ENCODE results near the gene MAZ. TPM values are rescaled to one million over a fixed set of nuclear protein-coding genes. Genes with fewer than 3 reads are reported as not detected.

MAZ gene
- total and polyA plus RNA-seq, 4 donors = 16.0 to 272 (median 45.1) TPM

DNA sequence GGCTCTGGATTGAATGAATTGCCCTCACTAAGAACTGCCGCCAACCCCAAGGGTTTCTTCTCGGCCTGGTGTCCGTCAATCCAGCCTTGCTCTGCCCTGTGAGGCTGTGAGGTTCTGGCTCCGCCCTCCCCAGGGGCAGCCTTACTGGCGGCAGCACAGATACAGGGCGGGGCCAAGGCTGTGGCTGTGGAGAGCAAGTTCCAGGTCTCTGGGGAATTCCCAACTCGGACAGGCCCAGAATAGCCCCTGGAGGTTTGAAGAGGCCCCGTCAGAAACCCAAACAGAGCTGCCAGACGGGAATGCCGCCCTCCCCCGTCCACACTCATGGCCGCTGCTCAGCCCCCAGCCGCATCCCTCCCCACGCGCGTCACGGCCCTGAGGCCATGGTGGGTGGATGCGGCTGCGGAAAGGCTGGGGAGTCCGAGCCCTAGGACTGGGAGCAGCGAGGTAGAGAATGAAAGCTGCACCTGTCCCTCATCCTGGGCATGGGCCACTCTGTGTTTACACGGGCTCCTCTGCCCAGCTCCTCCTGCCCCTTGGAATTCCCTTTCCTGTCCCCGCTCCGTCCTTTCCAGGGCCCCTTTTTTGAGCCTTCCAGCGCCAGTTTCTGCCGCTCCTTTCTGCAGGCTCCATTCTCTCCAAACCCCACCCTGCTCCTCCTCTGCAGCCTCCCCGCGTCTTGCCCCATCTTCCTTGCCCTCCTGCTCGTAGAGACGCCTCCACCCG, 5.0 kb downstream of the MAZ start (continued):
- TF ChIP-seq, protein P1, sequence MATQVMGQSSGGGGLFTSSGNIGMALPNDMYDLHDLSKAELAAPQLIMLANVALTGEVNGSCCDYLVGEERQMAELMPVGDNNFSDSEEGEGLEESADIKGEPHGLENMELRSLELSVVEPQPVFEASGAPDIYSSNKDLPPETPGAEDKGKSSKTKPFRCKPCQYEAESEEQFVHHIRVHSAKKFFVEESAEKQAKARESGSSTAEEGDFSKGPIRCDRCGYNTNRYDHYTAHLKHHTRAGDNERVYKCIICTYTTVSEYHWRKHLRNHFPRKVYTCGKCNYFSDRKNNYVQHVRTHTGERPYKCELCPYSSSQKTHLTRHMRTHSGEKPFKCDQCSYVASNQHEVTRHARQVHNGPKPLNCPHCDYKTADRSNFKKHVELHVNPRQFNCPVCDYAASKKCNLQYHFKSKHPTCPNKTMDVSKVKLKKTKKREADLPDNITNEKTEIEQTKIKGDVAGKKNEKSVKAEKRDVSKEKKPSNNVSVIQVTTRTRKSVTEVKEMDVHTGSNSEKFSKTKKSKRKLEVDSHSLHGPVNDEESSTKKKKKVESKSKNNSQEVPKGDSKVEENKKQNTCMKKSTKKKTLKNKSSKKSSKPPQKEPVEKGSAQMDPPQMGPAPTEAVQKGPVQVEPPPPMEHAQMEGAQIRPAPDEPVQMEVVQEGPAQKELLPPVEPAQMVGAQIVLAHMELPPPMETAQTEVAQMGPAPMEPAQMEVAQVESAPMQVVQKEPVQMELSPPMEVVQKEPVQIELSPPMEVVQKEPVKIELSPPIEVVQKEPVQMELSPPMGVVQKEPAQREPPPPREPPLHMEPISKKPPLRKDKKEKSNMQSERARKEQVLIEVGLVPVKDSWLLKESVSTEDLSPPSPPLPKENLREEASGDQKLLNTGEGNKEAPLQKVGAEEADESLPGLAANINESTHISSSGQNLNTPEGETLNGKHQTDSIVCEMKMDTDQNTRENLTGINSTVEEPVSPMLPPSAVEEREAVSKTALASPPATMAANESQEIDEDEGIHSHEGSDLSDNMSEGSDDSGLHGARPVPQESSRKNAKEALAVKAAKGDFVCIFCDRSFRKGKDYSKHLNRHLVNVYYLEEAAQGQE (IDR thresholded peaks at IDR 0.05) = peak; percentile 62
- TF ChIP-seq EGR1 (IDR thresholded peaks at IDR 0.05; ENCODE audit: low read depth in 2 of 2) = no peak
- no peak for TF ChIP-seq HNF4G (IDR thresholded peaks at IDR 0.05)
- TF ChIP-seq FOXA1 (IDR thresholded peaks at IDR 0.05) = no peak
- TF ChIP-seq YY1 (IDR thresholded peaks at IDR 0.05) = peak; percentile 87
- no peak for TF ChIP-seq TAF1 (conservative IDR thresholded peaks at IDR 0.05)

DNA sequence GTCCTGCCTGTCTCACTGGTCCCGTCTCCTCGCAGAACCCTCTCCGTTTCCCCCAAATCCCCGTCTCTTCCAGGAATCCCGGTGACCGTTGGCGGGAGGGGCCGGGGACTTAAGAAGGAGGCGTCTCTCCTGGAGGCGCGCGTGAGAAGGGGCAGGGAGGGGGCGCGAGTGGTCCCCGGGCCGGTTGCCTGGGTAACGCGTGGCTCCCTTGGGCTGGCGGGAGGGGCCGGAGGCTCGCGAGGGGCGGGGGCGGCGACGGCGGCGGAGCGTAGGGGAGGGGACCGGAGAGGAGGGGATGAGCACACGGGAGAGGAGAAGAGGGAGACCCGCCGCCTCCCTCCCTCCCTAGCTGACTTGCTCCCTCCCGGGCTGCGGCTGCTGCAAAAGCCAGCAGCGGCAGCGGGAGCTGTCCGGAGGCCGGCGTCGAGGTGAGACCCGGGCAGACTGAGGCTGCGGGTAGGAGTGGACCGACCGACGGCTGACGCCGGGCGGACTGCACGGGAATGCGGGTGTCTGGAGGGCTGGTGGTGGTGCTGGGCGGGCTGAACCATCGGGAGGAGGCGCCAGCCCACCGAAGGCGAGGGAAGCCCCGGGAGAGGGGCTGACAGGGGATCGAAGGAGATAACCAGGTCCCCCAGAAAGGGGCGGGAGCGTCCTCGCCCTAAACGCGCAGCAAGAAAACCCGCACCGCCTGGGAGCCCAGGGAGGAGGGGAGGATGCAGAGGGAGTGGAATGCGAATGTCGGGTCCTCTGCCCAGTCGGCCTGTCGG, 5.8 kb downstream of the MAZ start, which contains the start of gene PRRT2:
Gene PRRT2, plus strand, starts transcription at position 298 of the 770 bp plus-strand sequence. CDS start 862 bp downstream, outside the sequence.
- Histone ChIP-seq H3K4me3 (ENCODE audit: low read depth in 1 of 3, low read length in 3 of 3) (peak within 1 kb of the TSS; percentile 38 to 51 (median 46)), H3K27me3 (ENCODE audit: control insufficient read depth in 4 of 4, insufficient read depth in 4 of 4, low read length in 3 of 4) (no peaks in the 10 kb centered on the region), H3K4me1 (ENCODE audit: control insufficient read depth in 4 of 4, insufficient read depth in 4 of 4, low read length in 3 of 4) (peaks cover 19 to 59% (median 37%) of the 10 kb centered on the region in 4 donors), H3K9me3 (ENCODE audit: control insufficient read depth in 4 of 4, low read length in 3 of 4) (no peaks in the 10 kb centered on the region), H3K27ac (ENCODE audit: low read depth in 1 of 2, low read length in 2 of 2) (peak within 1 kb of the TSS; percentile 85 to 88), H3K36me3 (ENCODE audit: control insufficient read depth in 4 of 4, insufficient read depth in 3 of 4, low read depth in 1 of 4, low read length in 3 of 4) (peaks cover 2 to 10% (median 4%) of the 10 kb centered on the region in 4 donors), H3K9ac (ENCODE audit: low read depth in 1 of 2, low read length in 2 of 2) (peak within 1 kb of the TSS in 1 of 2 donors; percentile 80)
- TF ChIP-seq, protein P2, sequence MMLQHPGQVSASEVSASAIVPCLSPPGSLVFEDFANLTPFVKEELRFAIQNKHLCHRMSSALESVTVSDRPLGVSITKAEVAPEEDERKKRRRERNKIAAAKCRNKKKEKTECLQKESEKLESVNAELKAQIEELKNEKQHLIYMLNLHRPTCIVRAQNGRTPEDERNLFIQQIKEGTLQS (IDR thresholded peaks at IDR 0.05) = no peak
- no peak for DNase-seq (ENCODE audit: low spot score)
- 8% methylated on average over 69 of the region's 69 CpGs for WGBS

DNA sequence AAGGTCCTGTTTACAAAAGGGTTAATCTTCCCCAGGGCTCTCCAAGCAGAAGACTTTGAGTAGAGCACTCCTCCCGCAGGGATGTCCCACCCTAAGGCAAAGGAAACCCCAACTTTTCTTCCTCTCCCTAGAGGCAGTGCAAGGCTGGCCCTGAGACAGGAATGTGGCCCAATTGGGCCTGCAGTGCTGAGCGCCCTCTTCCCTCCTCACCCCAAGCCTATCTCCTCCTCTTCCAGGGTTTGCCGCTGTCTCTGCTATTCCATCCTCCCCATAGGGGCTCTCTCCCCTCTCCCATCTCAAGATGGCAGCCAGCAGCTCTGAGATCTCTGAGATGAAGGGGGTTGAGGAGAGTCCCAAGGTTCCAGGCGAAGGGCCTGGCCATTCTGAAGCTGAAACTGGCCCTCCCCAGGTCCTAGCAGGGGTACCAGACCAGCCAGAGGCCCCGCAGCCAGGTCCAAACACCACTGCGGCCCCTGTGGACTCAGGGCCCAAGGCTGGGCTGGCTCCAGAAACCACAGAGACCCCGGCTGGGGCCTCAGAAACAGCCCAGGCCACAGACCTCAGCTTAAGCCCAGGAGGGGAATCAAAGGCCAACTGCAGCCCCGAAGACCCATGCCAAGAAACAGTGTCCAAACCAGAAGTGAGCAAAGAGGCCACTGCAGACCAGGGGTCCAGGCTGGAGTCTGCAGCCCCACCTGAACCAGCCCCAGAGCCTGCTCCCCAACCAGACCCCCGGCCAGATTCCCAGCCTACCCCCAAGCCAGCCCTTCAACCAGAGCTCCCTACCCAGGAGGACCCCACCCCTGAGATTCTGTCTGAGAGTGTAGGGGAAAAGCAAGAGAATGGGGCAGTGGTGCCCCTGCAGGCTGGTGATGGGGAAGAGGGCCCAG, 6.7 kb downstream of the MAZ start:
- no peak overlapping the region for H3K27ac ChIP-seq (ENCODE audit: low read depth in 1 of 2, low read length in 2 of 2)
- TF ChIP-seq, protein P3, sequence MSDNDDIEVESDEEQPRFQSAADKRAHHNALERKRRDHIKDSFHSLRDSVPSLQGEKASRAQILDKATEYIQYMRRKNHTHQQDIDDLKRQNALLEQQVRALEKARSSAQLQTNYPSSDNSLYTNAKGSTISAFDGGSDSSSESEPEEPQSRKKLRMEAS (IDR thresholded peaks at IDR 0.05) = no peak
- TF ChIP-seq EGR1 (IDR thresholded peaks at IDR 0.05; ENCODE audit: low read depth in 2 of 2) (no peak), TAF1 (conservative IDR thresholded peaks at IDR 0.05) (no peak), HNF4G (IDR thresholded peaks at IDR 0.05) (no peak), JUND (IDR thresholded peaks at IDR 0.05) (no peak), FOXA1 (IDR thresholded peaks at IDR 0.05) (no peak)
- TF ChIP-seq, protein P4, sequence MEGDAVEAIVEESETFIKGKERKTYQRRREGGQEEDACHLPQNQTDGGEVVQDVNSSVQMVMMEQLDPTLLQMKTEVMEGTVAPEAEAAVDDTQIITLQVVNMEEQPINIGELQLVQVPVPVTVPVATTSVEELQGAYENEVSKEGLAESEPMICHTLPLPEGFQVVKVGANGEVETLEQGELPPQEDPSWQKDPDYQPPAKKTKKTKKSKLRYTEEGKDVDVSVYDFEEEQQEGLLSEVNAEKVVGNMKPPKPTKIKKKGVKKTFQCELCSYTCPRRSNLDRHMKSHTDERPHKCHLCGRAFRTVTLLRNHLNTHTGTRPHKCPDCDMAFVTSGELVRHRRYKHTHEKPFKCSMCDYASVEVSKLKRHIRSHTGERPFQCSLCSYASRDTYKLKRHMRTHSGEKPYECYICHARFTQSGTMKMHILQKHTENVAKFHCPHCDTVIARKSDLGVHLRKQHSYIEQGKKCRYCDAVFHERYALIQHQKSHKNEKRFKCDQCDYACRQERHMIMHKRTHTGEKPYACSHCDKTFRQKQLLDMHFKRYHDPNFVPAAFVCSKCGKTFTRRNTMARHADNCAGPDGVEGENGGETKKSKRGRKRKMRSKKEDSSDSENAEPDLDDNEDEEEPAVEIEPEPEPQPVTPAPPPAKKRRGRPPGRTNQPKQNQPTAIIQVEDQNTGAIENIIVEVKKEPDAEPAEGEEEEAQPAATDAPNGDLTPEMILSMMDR (IDR thresholded peaks at IDR 0.05; ENCODE audit: low read depth, low read length, missing input control) = no peak
- H3K4me1 ChIP-seq (ENCODE audit: control insufficient read depth in 4 of 4, insufficient read depth in 4 of 4, low read length in 3 of 4) = peaks cover 18 to 56% (median 36%) of the 10 kb centered on the region in 4 donors
- H3K4me3 ChIP-seq (ENCODE audit: low read depth in 1 of 3, low read length in 3 of 3) = no peak overlapping the region
- H3K9me3 ChIP-seq (ENCODE audit: control insufficient read depth in 4 of 4, low read length in 3 of 4) = no peaks in the 10 kb centered on the region
- no peak overlapping the region for H3K9ac ChIP-seq (ENCODE audit: low read depth in 1 of 2, low read length in 2 of 2)
- H3K27me3 ChIP-seq (ENCODE audit: control insufficient read depth in 4 of 4, insufficient read depth in 4 of 4, low read length in 3 of 4) = no peaks in the 10 kb centered on the region
- 87% methylated on average over 9 of the region's 9 CpGs for WGBS
- no peak for DNase-seq (ENCODE audit: low spot score)
- peaks cover 2 to 10% (median 4%) of the 10 kb centered on the region in 4 donors for H3K36me3 ChIP-seq (ENCODE audit: control insufficient read depth in 4 of 4, insufficient read depth in 3 of 4, low read depth in 1 of 4, low read length in 3 of 4)
